ENCODE measurements around the gene GRAMD2A.

Gene GRAMD2A

DNA sequence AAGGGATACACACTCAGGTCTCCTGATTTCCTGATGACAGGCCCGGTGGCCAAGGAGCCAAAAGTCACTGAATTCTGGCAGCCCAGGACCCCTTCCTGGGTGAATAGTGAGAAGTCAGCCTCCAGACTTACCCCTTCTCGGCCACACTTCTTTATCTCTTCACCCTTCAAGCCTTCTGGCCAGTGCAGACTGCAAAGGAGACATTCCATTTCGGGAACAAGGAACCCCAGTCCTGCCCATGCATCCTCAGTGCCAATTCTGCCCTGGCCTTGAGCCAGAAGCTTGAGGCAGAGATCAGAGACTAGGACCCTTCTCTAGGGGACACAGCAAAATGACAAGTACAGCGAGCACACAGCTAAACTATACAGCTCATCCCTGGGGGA is 28.8 kb downstream of the GRAMD2A start:
- Histone ChIP-seq H3K27ac (no peak overlapping the region), H3K4me3 (no peak overlapping the region)
- TF ChIP-seq, protein P1, sequence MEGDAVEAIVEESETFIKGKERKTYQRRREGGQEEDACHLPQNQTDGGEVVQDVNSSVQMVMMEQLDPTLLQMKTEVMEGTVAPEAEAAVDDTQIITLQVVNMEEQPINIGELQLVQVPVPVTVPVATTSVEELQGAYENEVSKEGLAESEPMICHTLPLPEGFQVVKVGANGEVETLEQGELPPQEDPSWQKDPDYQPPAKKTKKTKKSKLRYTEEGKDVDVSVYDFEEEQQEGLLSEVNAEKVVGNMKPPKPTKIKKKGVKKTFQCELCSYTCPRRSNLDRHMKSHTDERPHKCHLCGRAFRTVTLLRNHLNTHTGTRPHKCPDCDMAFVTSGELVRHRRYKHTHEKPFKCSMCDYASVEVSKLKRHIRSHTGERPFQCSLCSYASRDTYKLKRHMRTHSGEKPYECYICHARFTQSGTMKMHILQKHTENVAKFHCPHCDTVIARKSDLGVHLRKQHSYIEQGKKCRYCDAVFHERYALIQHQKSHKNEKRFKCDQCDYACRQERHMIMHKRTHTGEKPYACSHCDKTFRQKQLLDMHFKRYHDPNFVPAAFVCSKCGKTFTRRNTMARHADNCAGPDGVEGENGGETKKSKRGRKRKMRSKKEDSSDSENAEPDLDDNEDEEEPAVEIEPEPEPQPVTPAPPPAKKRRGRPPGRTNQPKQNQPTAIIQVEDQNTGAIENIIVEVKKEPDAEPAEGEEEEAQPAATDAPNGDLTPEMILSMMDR (IDR thresholded peaks at IDR 0.05): no peak
- no peak for DNase-seq (ENCODE audit: low spot score)

DNA sequence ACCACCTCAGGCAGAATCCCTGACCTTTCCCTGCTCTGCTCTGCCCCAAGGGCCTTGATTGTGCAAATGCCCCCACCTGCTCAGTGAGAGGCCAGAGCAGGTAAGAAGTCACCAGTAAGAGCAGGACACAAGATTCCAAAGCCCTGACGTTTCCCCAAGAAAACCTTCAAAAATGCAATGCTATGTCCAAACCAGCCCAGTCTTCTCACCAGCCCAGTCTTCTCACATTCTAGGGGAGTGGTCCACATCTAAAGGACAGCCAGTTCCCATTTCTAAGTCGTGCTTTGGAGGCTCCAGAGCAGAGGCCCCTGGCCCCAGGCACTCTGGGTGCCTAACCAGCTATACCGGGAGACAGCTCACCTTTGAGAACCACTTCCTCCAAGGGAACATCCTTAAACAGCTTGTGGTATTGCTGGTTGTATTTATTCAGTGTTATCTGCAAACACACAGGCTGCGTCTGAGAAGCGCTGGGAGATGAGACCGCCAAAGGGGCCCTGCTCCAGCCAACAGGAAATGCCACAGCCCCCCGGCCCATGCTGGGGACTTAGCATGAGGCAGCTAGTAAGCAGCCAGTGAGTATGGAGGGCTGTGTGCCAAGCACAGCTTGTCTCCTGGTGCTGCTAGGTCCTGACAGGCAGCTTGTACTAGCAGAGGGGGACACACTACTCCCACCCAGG is 29.3 kb downstream of the GRAMD2A start:
- H3K4me3 ChIP-seq: no peak overlapping the region
- TF ChIP-seq, protein P1 (IDR thresholded peaks at IDR 0.05): no peak
- H3K27ac ChIP-seq: no peak overlapping the region
- DNase-seq (ENCODE audit: low spot score): no peak

GRCh38 chr15:72167445-72167844 is 30.1 kb downstream of the GRAMD2A start:
- no peak overlapping the region for H3K27ac ChIP-seq
- TF ChIP-seq, protein P1 (IDR thresholded peaks at IDR 0.05): no peak
- DNase-seq (ENCODE audit: low spot score): no peak
- H3K4me3 ChIP-seq: no peak overlapping the region

DNA sequence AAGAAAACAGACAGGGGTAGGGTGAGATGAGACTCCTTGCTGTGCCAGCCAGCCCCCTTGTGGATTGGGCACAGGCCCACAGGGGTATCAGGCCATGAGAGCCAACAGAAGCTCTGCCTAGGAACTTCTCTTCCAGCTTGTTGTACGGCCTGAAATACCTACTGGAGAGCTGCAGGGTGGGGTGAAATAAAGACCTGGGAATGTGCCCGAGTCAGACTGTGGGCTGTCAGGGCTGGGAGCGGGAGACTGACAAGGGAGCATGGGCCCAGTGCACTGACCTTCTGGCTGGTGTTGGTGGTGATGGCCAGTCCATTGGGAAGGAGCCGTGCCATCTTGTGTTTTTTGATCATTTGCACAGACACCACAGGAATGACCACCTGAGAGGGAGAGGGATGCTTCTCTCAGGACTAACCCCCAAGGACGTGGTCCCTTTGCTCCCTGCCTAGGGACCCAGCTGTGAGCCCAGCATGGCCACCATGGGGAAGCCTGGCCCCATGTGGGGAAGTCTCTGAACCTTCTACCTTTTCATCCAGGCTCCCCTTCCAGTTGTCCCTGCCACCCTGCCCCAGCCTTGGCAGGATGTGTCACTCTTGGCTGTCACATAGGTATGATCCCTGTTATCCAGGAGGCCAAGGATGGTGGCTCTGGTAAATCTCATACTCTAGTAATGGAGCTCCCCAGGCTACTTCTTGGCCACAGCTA is 30.7 kb downstream of the GRAMD2A start:
- Histone ChIP-seq H3K4me3 (no peak overlapping the region), H3K27ac (no peak overlapping the region)
- TF ChIP-seq, protein P1 (IDR thresholded peaks at IDR 0.05): no peak
- no peak for DNase-seq (ENCODE audit: low spot score)

DNA sequence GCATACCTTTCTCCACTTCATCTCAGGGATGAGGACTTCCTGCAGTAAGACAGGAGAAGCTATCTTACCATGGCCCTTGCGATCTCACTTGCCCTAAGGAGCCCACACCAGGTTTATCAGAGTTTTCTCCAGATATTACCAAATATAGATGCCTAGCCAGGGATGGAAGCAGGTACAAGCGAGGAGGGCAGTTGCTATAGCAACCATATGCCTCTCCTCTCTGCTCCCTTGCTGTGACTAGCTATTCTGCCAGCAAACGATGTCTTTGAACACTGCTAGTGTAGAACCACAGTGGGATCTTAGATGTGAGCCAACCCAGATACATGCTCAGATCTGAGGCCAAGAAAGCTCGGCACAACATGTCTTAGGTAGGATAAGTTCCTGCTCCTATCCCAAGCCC is 33.9 kb downstream of the GRAMD2A start:
- DNase-seq (ENCODE audit: low spot score): no peak
- TF ChIP-seq, protein P1 (IDR thresholded peaks at IDR 0.05): no peak
- H3K4me3 ChIP-seq: no peak overlapping the region
- H3K27ac ChIP-seq: no peak overlapping the region

- DNase-seq (ENCODE audit: low spot score): no peak
- H3K4me3 ChIP-seq: no peak overlapping the region
- TF ChIP-seq, protein P1 (IDR thresholded peaks at IDR 0.05): no peak
- H3K27ac ChIP-seq: no peak overlapping the region
Observed at GRCh38 chr15:72162569-72162968, 35.0 kb downstream of the GRAMD2A start.
